ENCODE results near the gene SCN3A. TPM values are rescaled to one million over a fixed set of nuclear protein-coding genes. Genes with fewer than 3 reads are reported as not detected.

Gene SCN3A
- total and polyA plus RNA-seq, 11 donors, result 0.39 to 2.7 (median 1.1) TPM

GRCh38 chr2:165193178-165193777 is 10.6 kb downstream of the SCN3A start:
- ATAC-seq, result no peak
- WGBS, 4 donors, result 86 to 87% (median 86%) methylated on average over 4 of the region's 4 CpGs
- H3K27me3 ChIP-seq, result peaks cover 0 to 3% (median 0%) of the 10 kb centered on the region in 9 donors
- intact Hi-C loops (cut with DNase I), result no loop called here
- no peak overlapping the region for H3K27ac ChIP-seq
- no peaks in the 10 kb centered on the region for H3K36me3 ChIP-seq
- no peaks in the 10 kb centered on the region for H3K9me3 ChIP-seq
- no peak overlapping the region for H3K4me3 ChIP-seq
- H3K4me1 ChIP-seq, result no peaks in the 10 kb centered on the region
- TF ChIP-seq POLR2A (IDR thresholded peaks at IDR 0.05), result no peak
- TF ChIP-seq, protein P1, sequence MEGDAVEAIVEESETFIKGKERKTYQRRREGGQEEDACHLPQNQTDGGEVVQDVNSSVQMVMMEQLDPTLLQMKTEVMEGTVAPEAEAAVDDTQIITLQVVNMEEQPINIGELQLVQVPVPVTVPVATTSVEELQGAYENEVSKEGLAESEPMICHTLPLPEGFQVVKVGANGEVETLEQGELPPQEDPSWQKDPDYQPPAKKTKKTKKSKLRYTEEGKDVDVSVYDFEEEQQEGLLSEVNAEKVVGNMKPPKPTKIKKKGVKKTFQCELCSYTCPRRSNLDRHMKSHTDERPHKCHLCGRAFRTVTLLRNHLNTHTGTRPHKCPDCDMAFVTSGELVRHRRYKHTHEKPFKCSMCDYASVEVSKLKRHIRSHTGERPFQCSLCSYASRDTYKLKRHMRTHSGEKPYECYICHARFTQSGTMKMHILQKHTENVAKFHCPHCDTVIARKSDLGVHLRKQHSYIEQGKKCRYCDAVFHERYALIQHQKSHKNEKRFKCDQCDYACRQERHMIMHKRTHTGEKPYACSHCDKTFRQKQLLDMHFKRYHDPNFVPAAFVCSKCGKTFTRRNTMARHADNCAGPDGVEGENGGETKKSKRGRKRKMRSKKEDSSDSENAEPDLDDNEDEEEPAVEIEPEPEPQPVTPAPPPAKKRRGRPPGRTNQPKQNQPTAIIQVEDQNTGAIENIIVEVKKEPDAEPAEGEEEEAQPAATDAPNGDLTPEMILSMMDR (IDR thresholded peaks at IDR 0.05), result no peak
- no peak for DNase-seq

DNA sequence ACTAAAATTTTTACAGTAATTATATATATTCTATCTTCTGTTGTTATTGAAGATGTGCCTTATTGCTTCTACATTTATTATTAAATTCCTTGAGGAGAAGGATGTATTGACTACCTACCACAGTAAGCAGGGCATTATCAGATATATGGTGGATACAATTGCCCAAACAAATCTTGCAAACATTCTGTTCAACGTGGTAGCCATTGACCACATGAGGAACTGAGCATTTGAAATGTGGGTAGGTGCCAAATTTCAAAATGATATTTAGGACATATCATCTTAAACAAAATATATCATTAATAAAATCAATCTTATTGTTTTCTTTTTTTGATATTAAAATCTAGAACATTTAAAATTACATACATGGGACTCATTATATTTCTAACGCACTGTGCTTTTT is 11.1 kb downstream of the SCN3A start:
- DNase-seq (no peak), ATAC-seq (no peak)
- no peak overlapping the region for H3K4me3 ChIP-seq
- TF ChIP-seq, protein P1 (IDR thresholded peaks at IDR 0.05), result no peak
- TF ChIP-seq POLR2A (IDR thresholded peaks at IDR 0.05), result no peak
- no peaks in the 10 kb centered on the region for H3K36me3 ChIP-seq
- WGBS, 4 donors, result 81 to 86% (median 84%) methylated on average over 2 of the region's 2 CpGs
- intact Hi-C loops (cut with DNase I), result no loop called here
- no peaks in the 10 kb centered on the region for H3K4me1 ChIP-seq
- no peaks in the 10 kb centered on the region for H3K27me3 ChIP-seq
- H3K9me3 ChIP-seq, result no peaks in the 10 kb centered on the region
- no peak overlapping the region for H3K27ac ChIP-seq

DNA sequence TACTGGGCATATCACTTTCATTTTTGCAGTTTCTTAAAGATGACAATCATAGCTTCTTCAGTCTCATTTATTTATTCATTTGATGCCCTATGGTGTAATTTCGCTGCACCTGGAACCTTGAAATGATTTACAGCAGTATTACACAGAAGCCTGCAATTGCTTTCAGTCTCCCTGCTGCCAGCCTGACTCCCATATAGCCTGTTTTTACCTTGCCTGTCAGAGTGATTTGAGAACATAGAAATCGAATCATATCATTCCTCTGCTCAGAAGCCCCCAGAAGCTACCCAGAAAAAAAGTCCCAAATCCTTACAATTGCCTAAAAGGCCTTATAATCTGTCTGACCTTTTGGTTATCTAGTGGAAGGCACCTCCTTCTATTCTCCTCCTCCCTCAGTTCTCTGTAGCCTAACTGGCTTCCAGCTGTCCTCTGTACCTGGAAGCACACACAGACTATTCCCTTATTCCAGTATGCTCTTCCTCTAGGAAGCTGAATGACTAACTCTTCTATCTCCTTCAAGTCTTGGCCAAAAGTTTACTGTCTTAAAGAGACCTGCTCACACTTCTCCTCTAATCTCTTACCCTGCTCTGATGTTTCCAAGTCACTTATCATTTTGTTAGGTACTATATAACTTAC is 12.6 kb downstream of the SCN3A start:
- H3K36me3 ChIP-seq, result no peaks in the 10 kb centered on the region
- intact Hi-C loops (cut with DNase I), result no loop called here
- no peaks in the 10 kb centered on the region for H3K27me3 ChIP-seq
- H3K9me3 ChIP-seq, result no peaks in the 10 kb centered on the region
- no peak for DNase-seq
- 54 to 64% (median 63%) methylated on average over 2 of the region's 2 CpGs for WGBS, 4 donors
- no peaks in the 10 kb centered on the region for H3K4me1 ChIP-seq
- no peak overlapping the region for H3K27ac ChIP-seq
- H3K4me3 ChIP-seq, result no peak overlapping the region
- no peak for ATAC-seq
- TF ChIP-seq, protein P1 (IDR thresholded peaks at IDR 0.05), result no peak
- no peak for TF ChIP-seq POLR2A (IDR thresholded peaks at IDR 0.05)

- Histone ChIP-seq H3K36me3 (no peaks in the 10 kb centered on the region), H3K27me3 (no peaks in the 10 kb centered on the region), H3K4me1 (no peaks in the 10 kb centered on the region), H3K27ac (no peak overlapping the region), H3K9me3 (no peaks in the 10 kb centered on the region), H3K4me3 (no peak overlapping the region)
- 94 to 98% (median 96%) methylated on average over 3 of the region's 3 CpGs for WGBS, 4 donors
- DNase-seq (no peak), ATAC-seq (no peak)
- no peak for TF ChIP-seq POLR2A (IDR thresholded peaks at IDR 0.05)
- TF ChIP-seq, protein P1 (IDR thresholded peaks at IDR 0.05), result no peak
- intact Hi-C loops (cut with DNase I), result loop anchor here in 1 of 10 donors (10.0 kb wide), 1 partner anchor 61 kb away; no protein-coding TSS in a partner anchor
These were observed 18.2 kb downstream of the SCN3A start for GRCh38 chr2:165185633-165186032.
